Muscle of back (tissue), 11 donors: ENCODE data around the gene SEH1L. TPM values are rescaled to one million over a fixed set of nuclear protein-coding genes. Genes with fewer than 3 reads are reported as not detected.
"Not testable (repeated sequence)": the region's sequence is repeated elsewhere in the genome, so short reads cannot be mapped to it uniquely, and the experiment has no call there.

Source experiments
- DNase-seq, 3 donors: peaks; one replicate each; pipeline versions ENCODE4 v3.0.0 to v3.0.0-alpha.2; 2013
- polyA plus RNA-seq, 10 donors: library from polyadenylated mRNA; unstranded; fragments of 120-200 nt; gene quantifications; one replicate each; pipeline ENCODE4 v1.2.1, GENCODE V29; 2013; ENCODE audit not compliant: insufficient read length in 10 of 10

SEH1L gene
- polyA plus RNA-seq, 10 donors = 24.1 to 32.4 (median 28.1) TPM

DNA sequence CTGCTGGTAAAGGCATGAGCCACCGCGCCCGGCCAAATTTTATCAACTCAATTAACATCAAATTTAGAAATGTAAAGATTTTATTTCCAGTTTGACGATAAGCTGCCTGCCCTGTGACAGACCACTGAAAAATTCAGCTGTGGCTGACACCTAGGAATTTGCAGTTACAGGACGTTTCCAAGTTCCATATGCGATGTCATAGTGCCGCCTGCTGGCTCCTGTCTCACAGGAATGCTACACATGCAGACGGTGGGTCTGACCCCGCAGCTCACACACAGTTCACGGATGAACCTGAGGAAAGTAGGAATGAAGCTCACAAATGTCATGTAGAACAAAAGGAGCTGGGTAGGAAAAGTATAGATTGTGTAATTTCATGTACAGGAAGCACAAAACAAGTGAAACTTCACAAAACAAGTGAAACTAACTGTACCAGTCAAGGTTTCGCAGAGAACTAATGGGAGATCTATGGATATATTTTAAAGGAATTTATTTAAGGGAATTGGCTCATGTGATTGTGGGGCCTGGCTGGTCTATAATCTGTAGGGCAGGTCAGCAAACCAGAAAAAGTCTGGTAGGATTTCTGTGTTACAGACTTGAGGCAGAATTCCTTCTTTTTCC is 13.2 kb upstream of the SEH1L start:
- peak; percentile 80 to 88 (median 86) for DNase-seq

DNA sequence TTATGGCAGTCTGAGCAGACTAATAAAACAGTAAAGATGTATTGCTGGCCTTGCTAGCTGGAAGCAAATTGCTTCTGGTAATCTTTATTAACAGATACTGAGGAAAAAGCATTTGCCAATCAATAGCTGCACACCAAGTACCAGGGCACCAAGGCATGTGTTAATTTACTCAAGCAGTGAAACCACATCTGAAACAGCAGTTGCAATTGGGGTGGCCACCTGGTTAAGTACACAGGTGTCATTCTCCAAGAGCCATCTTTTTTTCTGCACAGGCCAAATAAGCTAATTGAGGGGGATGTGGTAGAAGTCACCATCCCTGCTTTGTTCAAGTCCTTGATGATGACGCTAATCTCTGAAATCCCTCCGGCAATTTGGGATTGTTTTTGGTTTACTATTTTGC is 8.6 kb upstream of the SEH1L start:
- no peak for DNase-seq

GRCh38 chr18:12943215-12943614 is 4.6 kb upstream of the SEH1L start:
- peak in 1 of 3 donors; percentile 40 for DNase-seq

GRCh38 chr18:12944709-12945108 is 3.1 kb upstream of the SEH1L start:
- DNase-seq = peak; percentile 31 to 47 (median 33)

- peak in 2 of 3 donors; percentile 56 to 88 for DNase-seq
These were observed 1.1 kb upstream of the SEH1L start for GRCh38 chr18:12946549-12947284.

- peak; percentile 91 to 99 (median 95) for DNase-seq
These were observed 416 bp downstream of the SEH1L start for GRCh38 chr18:12948050-12948804.

DNA sequence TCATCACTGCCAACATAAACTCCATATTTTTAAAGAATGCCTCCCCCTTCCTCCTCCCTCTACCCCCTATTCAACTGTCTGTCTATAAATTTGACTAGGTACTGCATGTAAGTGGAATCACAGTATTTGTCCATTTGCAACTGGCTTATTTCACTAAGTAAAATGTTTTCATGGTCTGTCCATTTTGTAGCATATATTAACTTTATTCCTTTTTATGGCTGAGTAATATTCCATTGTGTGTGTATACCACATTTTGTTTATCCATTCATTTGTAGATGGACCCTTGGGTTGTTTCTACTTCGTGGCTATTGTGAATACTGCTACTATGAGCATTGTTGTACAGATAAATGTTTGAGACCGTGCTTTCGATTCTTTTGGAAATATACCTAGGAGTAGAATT is 10.7 kb downstream of the SEH1L start:
- DNase-seq = no peak

DNA sequence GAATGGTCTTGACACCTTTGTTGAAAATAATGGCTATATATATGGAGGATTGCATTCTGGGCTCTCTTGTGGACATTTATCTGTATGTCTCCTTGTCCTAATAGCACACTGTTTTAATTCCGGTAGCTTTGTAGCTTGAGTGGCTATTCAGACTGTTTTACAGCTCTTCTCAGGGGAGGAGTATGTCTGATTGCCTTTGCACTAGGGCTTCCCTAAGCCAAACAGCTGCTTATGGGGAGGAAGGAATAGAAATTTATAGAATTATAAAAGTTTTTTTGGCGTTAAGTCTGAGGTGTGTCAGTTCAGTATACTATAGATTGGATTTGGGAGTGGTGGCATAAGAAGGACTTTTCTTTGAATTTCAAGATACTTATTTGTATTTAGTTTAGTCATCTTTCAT is 12.6 kb downstream of the SEH1L start:
- DNase-seq = no peak

DNA sequence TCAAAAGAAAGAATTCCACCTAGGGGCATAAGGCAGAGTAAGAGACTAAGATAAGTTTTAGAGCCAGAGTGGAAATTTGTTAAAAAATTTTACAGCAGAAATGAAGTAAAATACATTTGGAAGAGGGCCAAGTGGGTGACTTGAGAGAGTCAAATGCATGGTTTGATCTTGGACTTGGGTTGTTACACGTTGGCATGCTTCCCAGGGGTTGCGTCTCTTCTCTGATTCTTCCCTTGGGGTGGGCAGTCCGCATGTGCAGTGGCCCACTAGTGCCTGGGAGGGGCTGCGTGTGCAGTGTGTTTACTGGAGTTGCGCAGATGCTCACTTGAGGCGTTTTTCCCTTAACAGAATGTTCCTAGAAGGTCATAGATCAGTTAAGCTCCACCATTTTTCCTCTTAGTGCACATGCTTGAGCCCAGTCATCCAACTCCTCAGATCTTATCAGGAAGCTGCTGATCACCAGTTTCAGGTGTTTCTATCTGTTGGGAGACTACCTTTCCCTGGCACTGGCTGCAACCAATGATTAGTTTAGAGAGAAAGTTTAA is 13.1 kb downstream of the SEH1L start:
- peak in 1 of 3 donors; percentile 21 for DNase-seq

- no peak for DNase-seq
These were observed 15.3 kb downstream of the SEH1L start for GRCh38 chr18:12963069-12963468.

- DNase-seq = no peak
These were observed 20.3 kb downstream of the SEH1L start for GRCh38 chr18:12968115-12968514.

DNA sequence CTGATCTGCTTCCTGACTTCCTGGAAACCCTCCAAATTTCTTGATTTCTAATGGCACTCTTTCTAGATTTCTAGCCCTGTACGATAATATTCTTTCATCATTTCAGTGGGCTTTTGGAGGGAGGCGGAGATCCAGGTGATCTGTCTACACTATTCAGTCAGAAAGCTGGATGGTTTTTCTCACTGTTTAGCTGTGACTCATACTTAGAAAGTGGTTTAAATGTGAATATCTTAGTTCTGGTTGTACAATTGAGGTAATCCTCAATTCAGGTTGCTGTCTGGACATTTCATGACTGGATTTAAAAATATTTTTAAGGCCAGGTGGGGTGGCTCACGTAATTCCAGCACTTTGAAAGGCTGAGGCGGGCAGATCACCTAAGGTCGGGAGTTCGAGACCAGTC is 20.8 kb downstream of the SEH1L start:
- no peak for DNase-seq

DNA sequence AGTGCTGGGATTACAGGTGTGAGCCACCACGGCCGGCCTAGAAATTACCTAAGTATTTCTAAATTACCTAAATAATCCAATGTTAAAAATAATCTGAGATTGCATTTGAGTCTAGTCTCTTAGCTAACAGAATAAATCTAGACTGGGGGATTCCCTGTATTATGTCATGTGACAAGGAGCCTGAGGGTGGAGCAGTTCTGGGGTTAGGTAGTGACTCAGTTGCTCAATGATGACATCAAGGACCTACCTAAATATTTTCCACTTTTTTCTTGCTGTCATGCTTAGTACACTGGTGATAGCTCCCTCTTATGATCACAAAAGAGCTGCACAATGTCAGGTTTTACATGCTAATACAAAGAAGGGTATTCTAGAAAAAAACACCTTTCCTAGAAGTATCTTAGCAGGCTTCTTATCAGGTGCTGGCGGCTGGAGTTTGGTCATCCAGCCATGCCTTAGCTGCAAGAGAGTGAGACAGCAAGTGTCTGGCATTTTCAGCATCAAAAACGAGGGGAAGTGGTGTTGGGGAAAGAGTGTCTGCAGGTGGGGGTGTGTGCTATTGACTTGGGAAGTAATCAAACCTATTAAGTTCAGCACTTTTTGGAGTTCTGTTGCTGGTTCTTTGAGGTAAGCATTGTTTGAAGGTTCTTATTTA is 25.9 kb downstream of the SEH1L start:
- DNase-seq = no peak

DNA sequence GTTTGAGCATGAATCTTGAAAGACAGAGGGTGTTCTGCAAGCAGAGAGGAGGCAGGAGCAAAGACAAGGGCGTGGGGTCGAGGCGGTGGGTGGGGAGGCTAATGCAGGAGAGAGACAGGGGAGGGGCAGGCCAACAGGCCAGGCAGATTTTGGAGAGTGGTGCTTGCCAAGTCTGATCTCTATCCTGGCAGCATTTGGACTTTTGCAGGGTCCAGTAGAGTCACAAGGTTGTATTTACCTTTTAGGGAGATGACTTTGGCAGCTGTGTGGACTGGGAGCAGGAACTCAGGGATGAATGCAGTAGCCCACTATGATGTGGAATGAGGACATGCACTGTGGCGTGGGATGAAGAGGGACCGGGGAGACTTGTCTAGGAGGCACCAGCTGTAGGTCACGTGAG is 27.7 kb downstream of the SEH1L start:
- DNase-seq = no peak

DNA sequence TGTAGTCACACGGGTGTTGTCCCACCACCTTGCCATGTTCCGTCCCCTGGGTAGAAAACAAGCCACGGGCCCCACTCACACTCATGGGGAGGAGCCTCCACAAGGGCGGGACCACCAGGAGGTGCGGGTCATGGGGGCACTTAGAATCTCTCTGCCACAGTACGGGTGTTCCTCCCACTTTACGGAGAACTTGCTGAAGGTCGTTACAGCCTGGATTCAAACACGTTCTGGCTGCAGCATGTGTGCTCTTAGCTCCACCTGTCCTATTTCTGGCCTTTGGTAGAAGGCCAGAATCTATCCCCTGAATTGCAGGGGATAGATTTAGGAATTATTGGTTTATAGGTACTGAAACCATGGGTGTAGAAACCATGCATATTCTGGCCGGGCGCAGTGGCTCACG is 28.5 kb downstream of the SEH1L start:
- DNase-seq = no peak

DNA sequence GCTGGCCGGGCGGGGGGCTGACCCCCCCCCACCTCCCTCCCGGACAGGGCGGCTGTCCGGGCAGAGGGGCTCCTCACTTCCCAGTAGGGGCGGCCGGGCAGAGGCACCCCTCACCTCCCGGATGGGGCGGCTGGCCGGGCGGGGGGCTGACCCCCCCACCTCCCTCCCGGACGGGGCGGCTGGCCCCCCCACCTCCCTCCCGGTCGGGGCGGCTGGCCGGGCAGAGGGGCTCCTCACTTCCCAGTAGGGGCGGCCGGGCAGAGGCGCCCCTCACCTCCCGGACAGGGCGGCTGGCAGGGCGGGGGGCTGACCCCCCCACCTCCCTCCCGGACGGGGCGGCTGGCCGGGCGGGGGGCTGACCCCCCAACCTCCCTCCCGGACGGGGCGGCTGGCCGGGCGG is 32.3 kb downstream of the SEH1L start:
- DNase-seq = not testable (repeated sequence)

GRCh38 chr18:12989397-12990122 is 41.7 kb downstream of the SEH1L start:
- DNase-seq = no peak

DNA sequence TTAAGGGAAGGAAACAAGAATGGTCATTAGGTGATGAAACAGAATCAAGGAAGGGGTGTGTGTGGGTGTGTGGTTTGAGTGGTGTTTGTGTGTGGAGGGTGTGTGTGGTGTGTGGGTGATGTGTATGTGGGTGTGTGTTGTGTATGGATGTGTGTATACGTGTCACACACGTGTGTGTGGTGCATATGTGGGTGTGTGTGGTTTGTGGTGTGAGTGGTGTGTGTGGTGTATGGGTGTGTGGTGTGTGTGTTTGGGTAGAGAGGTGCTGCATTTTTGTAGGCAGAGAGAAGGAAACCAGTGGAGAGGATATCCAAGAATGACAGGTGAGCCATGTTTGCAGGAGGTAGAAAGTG is 42.3 kb downstream of the SEH1L start:
- no peak for DNase-seq

- DNase-seq = no peak
These were observed 42.8 kb downstream of the SEH1L start for GRCh38 chr18:12990641-12990966.

DNA sequence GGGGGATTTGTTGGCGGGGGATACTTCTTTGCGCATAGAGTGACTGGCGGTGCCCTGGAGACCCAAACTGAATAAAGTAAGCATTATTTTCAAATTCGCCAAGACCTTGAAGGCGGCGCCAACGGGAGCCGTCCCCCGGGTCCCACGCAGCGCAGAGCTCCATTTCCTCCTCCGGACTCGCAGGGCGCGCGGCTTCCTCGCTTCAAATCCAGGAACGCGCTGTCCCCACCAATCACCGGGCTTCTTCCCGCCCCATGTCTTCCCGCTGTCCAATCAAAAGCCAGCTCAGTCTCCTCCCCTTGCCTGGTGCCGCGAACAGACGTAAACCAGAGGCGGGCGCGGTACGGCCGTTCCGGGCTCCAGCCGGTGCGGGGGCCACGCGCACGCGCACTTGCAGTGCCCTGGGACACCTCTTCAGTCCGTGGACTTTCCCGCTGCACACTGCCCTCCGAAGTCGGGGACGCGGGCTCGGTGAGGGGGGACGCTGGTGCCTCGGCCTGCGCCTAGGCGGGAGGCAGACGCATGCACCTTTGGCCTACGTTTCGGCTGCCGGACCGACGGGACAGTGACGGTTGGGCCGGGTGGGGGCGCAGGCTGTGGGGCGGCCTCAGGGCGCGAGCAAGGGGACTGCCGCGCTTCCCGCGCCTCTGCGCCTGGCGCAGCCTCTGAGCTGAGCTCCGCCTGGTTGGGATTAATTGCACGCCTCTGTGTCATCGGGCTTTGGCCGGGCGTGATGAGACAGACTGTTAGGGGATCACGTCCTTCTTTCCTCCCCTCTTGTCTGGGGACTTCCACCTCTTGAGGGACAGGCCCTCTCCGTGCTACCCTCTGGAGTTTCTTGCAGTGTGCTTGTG is 43.4 kb downstream of the SEH1L start, which contains the start of gene CEP192:
Gene CEP192, plus strand, starts transcription at position 396 of the 854 bp plus-strand sequence. CDS start 8,063 bp downstream, outside the sequence.
- peak; percentile 98 to 99 (median 98) for DNase-seq

DNA sequence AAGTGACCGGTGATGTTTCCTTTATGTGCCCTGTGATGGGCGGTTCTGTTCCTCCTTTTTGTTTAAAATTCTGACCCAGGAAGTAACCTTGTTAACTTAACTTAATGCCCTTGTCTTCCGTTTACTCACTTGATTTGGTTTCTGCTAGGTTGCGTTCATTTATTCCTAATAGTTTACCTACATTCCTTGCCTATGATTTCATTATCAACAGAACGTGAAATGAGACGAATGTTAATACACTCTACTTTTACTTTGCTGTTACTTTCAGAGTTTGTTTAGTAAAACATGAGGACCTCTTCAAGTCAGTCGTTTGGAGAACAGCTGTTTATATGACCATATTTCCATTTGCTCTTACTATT is 44.0 kb downstream of the SEH1L start:
- no peak for DNase-seq
